HG02571 (cell line): ENCODE data around the gene WWC2.

Source experiments
- ATAC-seq: cut with Tn5 transposase; IDR thresholded peaks from one replicate; pipeline ENCODE4 v1.9.1; 2021; ENCODE audit warnings: mild to moderate bottlenecking, moderate library complexity; ENCODE audit not compliant: unreplicated experiment

The WWC2 gene

GRCh38 chr4:183253451-183253850 is 154.4 kb downstream of the WWC2 start:
- no peak for ATAC-seq

- no peak for ATAC-seq
These were observed 155.1 kb downstream of the WWC2 start for GRCh38 chr4:183254162-183254561.

DNA sequence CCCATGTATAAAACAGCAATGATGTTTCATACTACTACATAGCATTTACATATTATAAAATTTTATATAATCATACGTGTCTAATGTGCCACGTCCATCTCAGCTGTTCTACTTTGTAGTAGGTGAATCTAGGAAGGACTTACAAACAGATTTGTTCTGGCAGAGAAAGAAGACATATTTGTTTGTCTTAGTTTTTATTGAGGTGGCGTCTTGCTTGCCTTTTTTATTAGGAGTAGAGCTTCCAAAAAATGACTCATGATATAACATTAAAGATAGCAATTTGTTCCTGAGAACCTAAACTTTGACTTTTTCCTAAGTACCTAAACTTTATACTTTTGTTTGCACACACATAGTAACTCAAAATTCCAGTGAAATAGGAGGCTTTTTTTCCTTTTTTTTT is 156.4 kb downstream of the WWC2 start:
- no peak for ATAC-seq

GRCh38 chr4:183256343-183256742 is 157.3 kb downstream of the WWC2 start:
- ATAC-seq, result no peak

- peak; percentile 76 for ATAC-seq
These were observed 157.8 kb downstream of the WWC2 start for GRCh38 chr4:183256756-183257385.

GRCh38 chr4:183257808-183258207 is 158.8 kb downstream of the WWC2 start:
- no peak for ATAC-seq

GRCh38 chr4:183260491-183261151 is 161.6 kb downstream of the WWC2 start:
- no peak for ATAC-seq

- peak; percentile 93 for ATAC-seq
These were observed 163.1 kb downstream of the WWC2 start for GRCh38 chr4:183261953-183262775.

DNA sequence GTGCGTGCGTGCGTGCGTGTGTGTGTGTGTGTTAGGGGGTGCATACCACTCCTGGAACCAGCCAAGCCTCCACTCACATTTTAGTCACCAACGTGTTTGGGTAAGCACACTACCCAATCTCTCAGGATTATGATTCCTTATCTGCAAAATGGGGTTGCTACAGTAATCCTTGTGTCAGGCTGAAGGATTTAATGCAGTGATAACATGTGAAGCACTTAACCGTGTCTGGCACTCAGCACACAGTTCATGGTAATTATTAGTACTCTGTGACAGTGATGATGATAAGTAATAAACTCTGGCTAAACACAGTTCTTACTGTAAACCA is 163.7 kb downstream of the WWC2 start:
- ATAC-seq, result no peak

DNA sequence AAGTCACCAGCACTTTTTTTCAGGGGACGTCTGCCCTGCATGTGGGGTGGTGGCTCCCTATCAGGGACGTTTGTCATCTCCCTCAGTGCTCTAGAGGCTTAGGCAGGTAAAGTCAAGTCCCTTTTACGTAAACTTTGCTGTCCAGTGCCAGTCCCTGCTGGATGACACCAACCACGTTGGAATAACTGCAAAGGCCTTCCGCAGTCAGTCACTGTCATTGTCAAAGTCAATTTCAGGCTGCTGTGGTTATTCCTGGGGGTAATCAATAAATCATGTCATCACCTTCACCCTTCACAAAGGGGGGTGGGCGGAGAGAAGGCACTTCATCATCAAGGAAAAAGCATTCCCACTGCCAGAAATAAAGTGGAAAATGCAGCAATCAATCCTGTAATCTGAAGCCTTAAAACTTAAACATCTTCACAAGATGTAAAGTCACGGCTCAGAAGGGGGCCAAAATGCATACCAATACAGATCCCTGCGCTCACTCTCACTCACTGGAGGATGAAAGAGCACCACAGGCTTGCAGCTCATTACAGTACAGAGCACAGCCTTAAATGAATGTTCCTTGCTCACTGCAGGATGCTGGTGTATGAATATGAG is 164.8 kb downstream of the WWC2 start:
- no peak for ATAC-seq

- no peak for ATAC-seq
These were observed 165.6 kb downstream of the WWC2 start for GRCh38 chr4:183264614-183265013.

DNA sequence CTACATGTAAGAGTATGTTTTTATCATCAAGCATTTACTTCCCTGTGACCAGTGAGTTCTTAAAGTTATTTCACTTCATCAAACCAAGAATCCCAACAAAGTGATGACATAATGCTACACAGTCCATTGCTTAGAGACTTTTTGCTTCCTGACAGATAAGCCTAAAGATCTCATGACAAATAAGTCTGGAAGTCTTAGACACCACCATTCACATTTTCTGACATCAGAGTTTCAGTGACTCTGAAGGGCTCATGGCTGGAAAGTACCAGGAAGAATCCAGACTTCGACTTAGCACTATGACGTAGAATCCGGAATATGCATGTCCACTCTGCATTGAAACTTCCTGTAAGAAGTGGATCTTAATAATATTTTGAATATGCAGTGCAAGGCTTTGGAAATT is 167.3 kb downstream of the WWC2 start:
- no peak for ATAC-seq

DNA sequence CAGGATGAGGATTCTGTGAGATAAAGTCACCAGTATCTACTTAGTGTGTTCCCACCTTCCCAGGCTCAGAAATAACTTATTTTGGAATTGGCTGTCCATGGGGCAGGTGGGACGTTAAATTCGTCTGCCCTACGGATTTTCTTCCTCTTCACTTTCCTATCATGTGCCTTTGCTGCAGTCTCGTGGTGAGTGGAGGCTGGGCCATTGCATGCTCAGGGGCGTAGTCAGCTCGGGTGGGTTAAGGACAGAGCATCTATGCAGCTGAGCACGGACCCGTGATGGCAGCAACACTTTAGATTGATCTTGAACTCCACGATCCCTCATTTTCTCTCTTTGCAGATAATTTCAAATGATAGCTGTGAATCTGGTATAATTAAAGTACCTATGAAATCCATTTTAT is 169.5 kb downstream of the WWC2 start:
- no peak for ATAC-seq

DNA sequence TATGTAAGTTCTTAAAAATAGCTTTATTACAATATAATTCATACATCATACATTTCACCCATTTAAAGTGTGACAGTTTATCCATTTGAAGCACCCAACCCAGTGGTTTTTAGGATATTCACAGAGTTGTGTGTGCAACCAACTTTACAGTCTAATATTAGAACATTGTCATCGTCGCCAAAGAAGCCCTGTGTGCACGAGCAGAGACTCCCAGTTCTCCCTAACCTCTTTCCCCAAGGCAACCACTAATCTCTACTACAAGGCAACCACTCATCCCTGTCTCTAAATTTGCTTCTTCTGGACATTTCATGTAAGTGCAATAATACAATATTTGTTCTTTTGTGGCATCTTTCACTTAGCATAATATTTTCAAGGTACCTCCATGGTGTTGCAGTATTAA is 173.3 kb downstream of the WWC2 start:
- ATAC-seq, result no peak

DNA sequence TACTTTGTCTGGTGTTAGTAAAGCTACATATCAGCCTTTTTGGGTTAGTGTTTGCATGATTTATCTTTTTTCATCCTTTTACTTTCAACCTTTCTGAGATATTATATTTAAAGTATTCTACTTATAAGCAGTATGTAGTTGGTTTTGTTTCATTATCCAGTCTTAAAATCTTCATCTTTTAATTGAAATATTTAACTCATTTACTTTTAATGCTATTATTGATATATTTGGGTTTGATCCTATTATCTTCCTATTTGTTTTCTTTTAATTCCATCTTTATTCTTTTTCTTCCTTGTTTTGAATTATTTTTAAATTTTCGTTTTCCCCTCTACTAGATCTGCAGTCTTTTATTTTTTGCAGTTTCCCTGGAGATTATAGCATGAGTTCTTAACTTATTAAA is 177.0 kb downstream of the WWC2 start:
- ATAC-seq, result no peak

DNA sequence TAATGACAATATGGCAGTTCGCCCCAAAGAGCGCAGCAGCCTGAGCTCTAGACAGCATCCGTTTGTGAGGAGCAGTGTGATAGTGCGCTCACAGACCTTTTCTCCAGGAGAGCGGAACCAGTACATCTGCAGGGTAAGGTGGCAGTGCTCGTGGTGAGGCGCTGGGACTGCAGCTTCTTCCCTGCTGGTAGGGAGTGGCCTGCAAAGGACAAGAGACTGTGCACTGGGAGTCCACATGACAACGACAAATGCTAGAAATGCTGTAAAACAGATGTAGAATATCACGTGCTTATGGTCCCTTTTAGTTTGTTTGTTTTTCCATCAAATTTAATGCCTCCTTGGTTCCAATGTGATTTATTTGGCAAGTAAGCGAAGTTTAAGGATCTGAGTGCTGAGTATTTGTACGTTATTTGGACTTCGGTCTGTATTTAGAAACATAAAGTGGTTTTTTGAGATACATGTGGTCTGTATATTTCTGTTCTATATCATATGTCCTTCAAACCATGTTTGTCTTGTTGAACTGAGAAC is 185.3 kb downstream of the WWC2 start:
- no peak for ATAC-seq

DNA sequence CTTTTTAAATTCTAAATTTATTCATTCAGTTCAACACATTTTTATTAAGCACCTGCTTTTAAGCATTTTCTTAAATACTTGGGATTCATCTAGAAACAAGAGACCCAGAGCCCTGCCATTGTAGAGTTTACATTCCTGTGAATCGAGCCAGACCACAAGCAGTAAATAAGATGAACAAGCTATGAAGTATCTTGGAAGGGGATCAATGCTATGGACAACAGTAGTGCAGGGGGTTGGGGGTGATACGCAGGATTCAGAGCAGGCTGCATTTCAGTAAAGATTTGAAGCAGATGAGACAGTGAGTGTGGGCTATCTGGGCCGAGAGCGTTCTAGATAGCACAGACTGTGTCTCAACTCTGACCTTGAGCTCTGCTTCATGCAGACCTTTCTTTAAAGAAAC is 185.9 kb downstream of the WWC2 start:
- no peak for ATAC-seq

- ATAC-seq, result no peak
These were observed 186.8 kb downstream of the WWC2 start for GRCh38 chr4:183285886-183286285.

- no peak for ATAC-seq
These were observed 187.7 kb downstream of the WWC2 start for GRCh38 chr4:183286590-183287308.

GRCh38 chr4:183287309-183287659 is 188.2 kb downstream of the WWC2 start:
- ATAC-seq, result peak; percentile 58

DNA sequence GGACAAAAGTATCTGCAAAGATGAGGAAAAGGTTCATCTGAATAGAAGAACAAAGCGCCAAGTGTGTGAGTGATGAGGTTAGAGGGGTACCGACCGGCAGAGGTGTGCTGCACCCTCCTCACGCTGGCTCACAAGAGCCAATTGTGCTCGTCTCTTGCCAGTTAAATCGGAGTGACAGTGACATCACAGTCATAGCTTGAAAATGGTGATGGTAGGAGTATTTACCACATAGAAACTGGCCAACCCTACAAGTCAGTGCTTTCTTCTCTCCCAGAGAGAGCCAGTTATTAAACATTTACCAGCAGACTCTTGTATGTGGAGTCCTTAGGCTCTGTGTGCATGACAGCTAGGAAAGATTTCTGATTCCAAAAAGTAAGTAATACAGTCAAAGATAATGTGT is 188.6 kb downstream of the WWC2 start:
- ATAC-seq, result peak; percentile 57
